B cell (primary cell): ENCODE measurements around the gene CYP27C1. TPM values are rescaled to one million over a fixed set of nuclear protein-coding genes. Genes with fewer than 3 reads are reported as not detected.

Experiments used
- ATAC-seq: fragments of 200-7000 bp; cut with Tn5 transposase; one replicate; pipeline ENCODE4 v1.10.0; 2021; ENCODE audit warnings: low read depth, mild to moderate bottlenecking, moderate number of reproducible peaks, moderate library complexity
- CTCF ChIA-PET: fragments of 350-600 bp; sonication (Branson Sonifier 250); formaldehyde crosslinking; loops from one replicate; lab custom pipeline; 2021; ENCODE audit warnings: antibody characterized with exemption, inconsistent platforms; lab: Charles Lee
- POLR2A ChIA-PET: fragments of 350-600 bp; sonication (Branson Sonifier 250); formaldehyde crosslinking; loops from one replicate; lab custom pipeline; 2021; ENCODE audit warnings: antibody characterized with exemption; lab: Charles Lee
- DNase-seq: peaks from one replicate; pipeline ENCODE4 v3.0.0; 2013
- H2AFZ ChIP-seq: 2 replicates; pipeline ENCODE4 v1.6.1; 2012; ENCODE audit warnings: mild to moderate bottlenecking, low read depth, low read length; ENCODE audit not compliant: insufficient read depth, poor library complexity, severe bottlenecking
- H3K27ac ChIP-seq, 2 donors: 1 replicate in 1 of 2; 2 replicates in 1 of 2; pipeline ENCODE4 v1.5.1; 2012 to 2013; ENCODE audit warnings: low read length in 2 of 2, mild to moderate bottlenecking in 2 of 2, moderate library complexity in 1 of 2
- H3K27me3 ChIP-seq, 4 experiments: fragments of 200-600 bp in 1 of 4; sonication (generic) in 1 of 4; replicated peaks in 1 of 4; 1 replicate in 2 of 4; 2 replicates in 2 of 4; pipeline versions ENCODE4 v1.6.1 to v1.7.0; 2013 to 2016; ENCODE audit warnings: low read length in 3 of 4, mild to moderate bottlenecking in 2 of 4, mixed read lengths in 1 of 4, moderate library complexity in 1 of 4; ENCODE audit not compliant: insufficient read depth in 4 of 4, control insufficient read depth in 3 of 4; ENCODE audit errors: control extremely low read depth in 1 of 4
- H3K36me3 ChIP-seq, 2 experiments: replicated peaks in 1 of 2; 1 replicate in 1 of 2; 2 replicates in 1 of 2; pipeline versions ENCODE4 v1.6.1 to v1.7.1; 2013; ENCODE audit warnings: low read length in 1 of 2; ENCODE audit not compliant: insufficient read depth in 2 of 2, control insufficient read depth in 1 of 2; ENCODE audit errors: control extremely low read depth in 1 of 2, extremely low read depth in 1 of 2
- H3K4me1 ChIP-seq, 2 donors: fragments of 200-600 bp in 1 of 2; sonication (generic) in 1 of 2; 1 replicate in 1 of 2; 2 replicates in 1 of 2; pipeline versions ENCODE4 v1.5.1 to v1.6.1; 2013 to 2017; ENCODE audit warnings: low read length in 2 of 2; ENCODE audit not compliant: control insufficient read depth in 2 of 2, insufficient read depth in 2 of 2
- H3K4me2 ChIP-seq: replicated peaks from 2 replicates; pipeline ENCODE3; 2012; ENCODE audit warnings: mild to moderate bottlenecking, low read depth, low read length; ENCODE audit not compliant: poor library complexity, severe bottlenecking
- H3K4me3 ChIP-seq, 5 experiments: fragments of 200-600 bp in 1 of 5; sonication (generic) in 1 of 5; 1 replicate in 3 of 5; 2 replicates in 2 of 5; pipeline versions ENCODE4 v1.5.1 to v1.7.0; 2011 to 2016; ENCODE audit warnings: low read length in 4 of 5, mild to moderate bottlenecking in 4 of 5, low read depth in 2 of 5, control low read depth in 1 of 5, moderate library complexity in 1 of 5; ENCODE audit not compliant: insufficient read depth in 1 of 5; ENCODE audit errors: control extremely low read depth in 1 of 5, extremely low read depth in 1 of 5
- H3K79me2 ChIP-seq: fragments of 200-600 bp; sonication (generic); one replicate; pipeline ENCODE4 v1.6.0; 2016; ENCODE audit warnings: low read length; ENCODE audit not compliant: control insufficient read depth, insufficient read depth
- H3K9ac ChIP-seq: fragments of 200-600 bp; sonication (generic); 2 replicates; pipeline ENCODE4 v1.6.1; 2017; ENCODE audit warnings: mild to moderate bottlenecking, low read length, moderate library complexity
- H3K9me3 ChIP-seq, 3 donors: one replicate each; pipeline versions ENCODE4 v1.6.1 to v1.7.1; 2013; ENCODE audit warnings: low read length in 2 of 3; ENCODE audit not compliant: control insufficient read depth in 2 of 3, insufficient read depth in 1 of 3; ENCODE audit errors: control extremely low read depth in 1 of 3
- H4K20me1 ChIP-seq: 2 replicates; pipeline ENCODE4 v1.6.0; 2012; ENCODE audit warnings: mild to moderate bottlenecking, low read length; ENCODE audit not compliant: insufficient read depth, control insufficient read depth, poor library complexity, severe bottlenecking
- H3K27ac Mint-ChIP-seq: one replicate; pipeline ENCODE4 v1.8.0; 2021; ENCODE audit warnings: mixed read lengths
- H3K27me3 Mint-ChIP-seq: one replicate; pipeline ENCODE4 v1.8.0; 2021; ENCODE audit warnings: mixed read lengths
- H3K4me1 Mint-ChIP-seq: one replicate; pipeline ENCODE4 v1.8.0; 2021; ENCODE audit warnings: mixed read lengths
- H3K4me3 Mint-ChIP-seq: one replicate; pipeline ENCODE4 v1.8.0; 2021; ENCODE audit warnings: mixed read lengths
- H3K9me3 Mint-ChIP-seq: one replicate; pipeline ENCODE4 v1.8.0; 2022; ENCODE audit warnings: mixed read lengths; ENCODE audit not compliant: insufficient read depth
- CTCF ChIP-seq: fragments of 200-600 bp; IDR thresholded peaks from one replicate; pipeline ENCODE4 v1.8.0; 2022; ENCODE audit warnings: antibody characterized with exemption, mild to moderate bottlenecking
- EZH2 ChIP-seq: IDR thresholded peaks from 2 replicates; pipeline ENCODE4 v1.6.1; 2012; ENCODE audit warnings: borderline replicate concordance, low read depth, mild to moderate bottlenecking, moderate library complexity, low read length; ENCODE audit not compliant: insufficient read depth, poor library complexity, severe bottlenecking
- WGBS: methylation state at CpG from one replicate; pipeline ENCODE4 v1.1.5; 2013; ENCODE audit warnings: missing lambda C conversion rate; ENCODE audit not compliant: insufficient coverage; 5-methylcytosine and 5-hydroxymethylcytosine counted together
- intact Hi-C: fragments of 100-400 bp; cut with micrococcal nuclease; formaldehyde crosslinking; loops from one replicate; pipeline ENCODE4 v1.10.0; 2022
- polyA plus RNA-seq: library from polyadenylated mRNA; depleted of rRNA; stranded (reverse); fragments of >200 nt; gene quantifications from 2 replicates; pipeline ENCODE4 v1.2.3, GENCODE V29; 2012
- total RNA-seq, 2 donors: library from RNA; stranded (reverse); fragments of 120-200 nt in 1 of 2; gene quantifications; 1 replicate in 1 of 2; 2 replicates in 1 of 2; pipeline versions ENCODE4 v1.2.3 to v1.2.4, GENCODE V29; 2013 to 2022

CYP27C1 gene
- total and polyA plus RNA-seq, 2 donors (not counting 1 experiment from before 2014, with no cell fraction given), result not detected

GRCh38 chr2:127170452-127171197, 49.5 kb downstream of the CYP27C1 start:
- intact Hi-C loops, result no loop called here
- no peak for ATAC-seq
- no peaks in the 10 kb centered on the region for H3K9me3 Mint-ChIP-seq
- Histone ChIP-seq H3K9ac (no peak overlapping the region), H3K4me2 (no peak overlapping the region), H3K36me3 (no peaks in the 10 kb centered on the region), H3K4me1 (no peaks in the 10 kb centered on the region), H3K27ac (no peak overlapping the region), H4K20me1 (no peaks in the 10 kb centered on the region), H3K27me3 (peaks cover 0 to 5% (median 2%) of the 10 kb centered on the region in 4 experiments), H3K4me3 (no peak overlapping the region), H3K9me3 (no peaks in the 10 kb centered on the region), H2AFZ (no peak overlapping the region), H3K79me2 (no peaks in the 10 kb centered on the region)
- TF ChIP-seq CTCF, result no peak
- POLR2A ChIA-PET, result no interaction called here
- 95% methylated on average over 10 of the region's 10 CpGs for WGBS
- no peak overlapping the region for H3K4me3 Mint-ChIP-seq
- CTCF ChIA-PET, result interaction anchor here (1.1 kb wide), 1 partner anchor 103 kb away, joined by 4 read pairs; no protein-coding TSS in a partner anchor
- H3K27ac Mint-ChIP-seq, result peak overlapping the region; percentile 26
- H3K27me3 Mint-ChIP-seq, result peaks cover 17% of the 10 kb centered on the region
- no peaks in the 10 kb centered on the region for H3K4me1 Mint-ChIP-seq
- no peak for DNase-seq

GRCh38 chr2:127170021-127170420, 50.1 kb downstream of the CYP27C1 start:
- no peaks in the 10 kb centered on the region for H3K4me1 ChIP-seq
- ATAC-seq (no peak), DNase-seq (no peak)
- intact Hi-C loops, result no loop called here
- H3K9ac ChIP-seq, result no peak overlapping the region
- no peaks in the 10 kb centered on the region for H3K79me2 ChIP-seq
- Mint-ChIP-seq H3K4me3 (no peak overlapping the region), H3K27me3 (peaks cover 13% of the 10 kb centered on the region), H3K27ac (no peak overlapping the region), H3K9me3 (no peaks in the 10 kb centered on the region), H3K4me1 (no peaks in the 10 kb centered on the region)
- no peak overlapping the region for H3K27ac ChIP-seq
- H3K27me3 ChIP-seq, result peaks cover 0 to 3% (median under 1%) of the 10 kb centered on the region in 4 experiments
- WGBS, result 96% methylated on average over 3 of the region's 3 CpGs
- H4K20me1 ChIP-seq, result no peaks in the 10 kb centered on the region
- POLR2A ChIA-PET, result no interaction called here
- H3K9me3 ChIP-seq, result peaks cover 0 to 4% (median 0%) of the 10 kb centered on the region in 3 donors
- H3K36me3 ChIP-seq, result no peaks in the 10 kb centered on the region
- TF ChIP-seq EZH2, result no peak
- no peak for TF ChIP-seq CTCF
- H3K4me2 ChIP-seq, result no peak overlapping the region
- no peak overlapping the region for H2AFZ ChIP-seq
- CTCF ChIA-PET, result no interaction called here
- H3K4me3 ChIP-seq, result no peak overlapping the region
